ENCODE data around the gene TICAM2.

Gene TICAM2

GRCh38 chr5:115530426-115530825, 71.9 kb downstream of the TICAM2 start:
- peak; percentile 21 for DNase-seq
